Measurements from ENCODE around the gene ZC3H8. TPM values are rescaled to one million over a fixed set of nuclear protein-coding genes. Genes with fewer than 3 reads are reported as not detected.
"Not testable (repeated sequence)": the region's sequence is repeated elsewhere in the genome, so short reads cannot be mapped to it uniquely, and the experiment has no call there.

Gene ZC3H8
- total RNA-seq, 1 donor from 2014 or later: 10.6 TPM

GRCh38 chr2:112268547-112268946 is 13.7 kb upstream of the ZC3H8 start:
- DNase-seq (ENCODE audit: missing footprints): no peak
- ATAC-seq: no peak
- intact Hi-C loops (cut with DNase I): no loop called here

- no peak for ATAC-seq
- intact Hi-C loops (cut with DNase I): no loop called here
- no peak for DNase-seq (ENCODE audit: missing footprints)
Observed at GRCh38 chr2:112262876-112263275, 8.0 kb upstream of the ZC3H8 start.

- DNase-seq (ENCODE audit: missing footprints) (no peak), ATAC-seq (no peak)
- intact Hi-C loops (cut with DNase I): no loop called here
Observed at GRCh38 chr2:112260295-112260625, 5.4 kb upstream of the ZC3H8 start.

- intact Hi-C loops (cut with DNase I): loop anchor here (10.0 kb wide), 2 partner anchors 135 to 325 kb away; partner anchors contain the start of gene CHCHD5
Observed at GRCh38 chr2:112259509-112260294, 4.9 kb upstream of the ZC3H8 start.

GRCh38 chr2:112257575-112257974 is 2.7 kb upstream of the ZC3H8 start:
- ATAC-seq: no peak
- intact Hi-C loops (cut with DNase I): loop anchor here (10.0 kb wide), 2 partner anchors 133 to 327 kb away; partner anchors contain the start of gene CHCHD5
- DNase-seq (ENCODE audit: missing footprints): no peak

More at GRCh38 chr2:112259509-112260294, 4.9 kb upstream of the ZC3H8 start:
- peak; percentile 83 for DNase-seq (ENCODE audit: missing footprints)
- peak; percentile 60 for ATAC-seq

DNA sequence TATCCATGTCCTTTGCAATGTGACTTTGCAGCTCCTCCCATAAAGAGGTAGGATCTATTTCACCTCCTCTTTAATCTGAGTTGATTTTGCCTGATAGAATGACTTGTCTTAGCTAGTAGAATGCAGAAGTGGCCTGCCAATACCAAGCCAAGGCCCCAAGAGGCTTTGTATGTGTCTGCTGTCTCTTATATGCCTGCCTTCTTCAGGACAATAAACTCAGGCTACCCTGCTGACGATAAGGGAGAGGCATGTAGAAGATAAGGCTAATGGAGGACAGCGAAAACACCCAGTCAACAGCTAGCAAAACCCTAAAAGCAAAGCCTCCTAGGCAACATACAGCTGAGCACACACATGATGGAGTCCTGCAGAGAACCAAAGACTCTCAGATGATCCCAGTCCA is 1.8 kb upstream of the ZC3H8 start:
- DNase-seq (ENCODE audit: missing footprints) (no peak), ATAC-seq (no peak)
- intact Hi-C loops (cut with DNase I): loop anchor here (10.0 kb wide), 2 partner anchors 132 to 328 kb away; partner anchors contain the start of gene CHCHD5

DNA sequence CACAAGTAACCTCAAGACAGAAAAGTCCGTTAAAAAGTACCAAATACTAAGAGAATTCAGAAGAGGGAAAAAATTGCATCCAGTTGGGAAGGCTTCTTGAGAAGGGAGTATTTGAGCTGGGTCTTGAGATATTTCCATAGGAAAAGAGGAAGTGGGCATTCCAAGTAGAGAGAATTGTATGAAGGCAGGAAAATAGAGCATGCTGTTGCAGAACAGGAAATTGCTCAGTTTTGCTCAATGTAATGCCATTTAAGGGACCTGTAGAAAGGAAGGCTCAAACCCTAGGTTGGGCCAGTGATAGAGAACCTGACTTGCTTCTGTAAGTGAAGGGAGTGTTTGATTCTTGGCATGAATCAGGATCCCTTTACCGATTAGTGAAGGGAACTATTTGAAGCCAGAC is 1.0 kb upstream of the ZC3H8 start:
- DNase-seq (ENCODE audit: missing footprints) (no peak), ATAC-seq (no peak)
- intact Hi-C loops (cut with DNase I): loop anchor here (2.0 to 10.0 kb wide), 3 partner anchors 19 to 329 kb away; partner anchors contain the start of genes CHCHD5 and ZC3H6

- ATAC-seq (no peak), DNase-seq (ENCODE audit: missing footprints) (no peak)
- intact Hi-C loops (cut with DNase I): loop anchor here (5.0 to 10.0 kb wide), 3 partner anchors 129 to 331 kb away; partner anchors contain the start of genes CHCHD5 and TMEM87B
Observed at GRCh38 chr2:112253261-112253815, 1.5 kb downstream of the ZC3H8 start.

DNA sequence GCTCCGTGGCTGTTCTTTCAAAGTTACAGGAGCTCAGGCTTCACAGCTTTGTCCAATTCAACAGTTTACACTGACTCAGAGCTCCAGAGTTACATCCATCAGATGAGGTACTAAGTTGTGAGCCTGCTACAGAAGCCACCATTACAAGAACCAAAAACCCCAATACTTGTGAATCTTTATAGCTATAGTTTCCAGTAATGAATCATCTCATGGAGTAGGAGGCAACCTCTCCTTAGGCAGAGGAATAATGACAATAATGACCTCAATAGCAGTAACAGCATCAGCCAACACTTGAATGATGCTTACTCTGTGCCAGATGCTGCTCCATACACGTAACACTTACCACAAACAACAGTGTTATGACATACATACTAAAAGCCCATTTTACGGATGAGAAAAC is 3.6 kb downstream of the ZC3H8 start:
- intact Hi-C loops (cut with DNase I): loop anchor here (5.0 to 10.0 kb wide), 3 partner anchors 126 to 334 kb away; partner anchors contain the start of genes CHCHD5 and TMEM87B
- no peak for ATAC-seq
- DNase-seq (ENCODE audit: missing footprints): no peak

DNA sequence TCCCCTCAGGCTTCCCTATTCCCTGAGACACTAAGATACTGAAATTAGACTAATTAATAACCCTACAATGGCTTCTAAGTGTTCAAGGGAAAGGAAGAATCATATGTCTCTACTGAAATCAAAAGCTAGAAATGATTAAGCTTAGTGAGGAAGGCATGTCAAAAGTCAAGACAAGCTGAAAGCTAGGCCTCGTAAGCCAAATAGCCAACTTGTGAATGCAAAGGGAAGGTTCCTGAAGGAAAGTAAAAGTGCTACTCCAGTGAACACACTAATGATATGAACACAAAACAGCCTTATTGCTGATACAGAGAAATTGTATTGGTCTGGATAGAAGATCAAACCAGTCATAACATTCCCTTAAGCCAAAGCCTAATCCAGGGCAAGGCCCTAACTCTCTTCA is 10.0 kb downstream of the ZC3H8 start:
- intact Hi-C loops (cut with DNase I): no loop called here
- DNase-seq (ENCODE audit: missing footprints): no peak
- no peak for ATAC-seq

GRCh38 chr2:112243233-112243632 is 11.6 kb downstream of the ZC3H8 start:
- ATAC-seq: no peak
- no peak for DNase-seq (ENCODE audit: missing footprints)
- intact Hi-C loops (cut with DNase I): no loop called here

GRCh38 chr2:112242384-112242783 is 12.5 kb downstream of the ZC3H8 start:
- DNase-seq (ENCODE audit: missing footprints) (no peak), ATAC-seq (no peak)
- intact Hi-C loops (cut with DNase I): no loop called here

GRCh38 chr2:112239862-112240261 is 15.0 kb downstream of the ZC3H8 start:
- ATAC-seq (no peak), DNase-seq (ENCODE audit: missing footprints) (no peak)
- intact Hi-C loops (cut with DNase I): no loop called here

DNA sequence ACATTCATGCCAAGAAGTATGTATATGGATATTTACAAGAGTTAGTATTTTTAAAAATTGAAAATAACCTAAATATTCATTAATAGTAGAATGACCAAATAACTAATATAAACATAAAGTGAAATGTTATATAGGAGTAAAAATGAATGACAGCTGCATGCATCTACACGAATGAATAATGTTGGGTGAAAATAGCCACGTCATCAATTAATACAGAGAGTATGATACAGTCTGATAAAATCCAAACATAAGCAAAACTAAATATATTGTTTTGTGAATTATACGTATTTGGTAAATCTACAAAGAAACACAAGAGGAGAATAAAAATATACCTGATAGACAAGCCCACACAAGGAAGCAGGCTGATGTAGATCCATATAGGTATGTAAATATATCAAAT is 24.5 kb downstream of the ZC3H8 start:
- DNase-seq (ENCODE audit: missing footprints): no peak
- no peak for ATAC-seq
- intact Hi-C loops (cut with DNase I): no loop called here

DNA sequence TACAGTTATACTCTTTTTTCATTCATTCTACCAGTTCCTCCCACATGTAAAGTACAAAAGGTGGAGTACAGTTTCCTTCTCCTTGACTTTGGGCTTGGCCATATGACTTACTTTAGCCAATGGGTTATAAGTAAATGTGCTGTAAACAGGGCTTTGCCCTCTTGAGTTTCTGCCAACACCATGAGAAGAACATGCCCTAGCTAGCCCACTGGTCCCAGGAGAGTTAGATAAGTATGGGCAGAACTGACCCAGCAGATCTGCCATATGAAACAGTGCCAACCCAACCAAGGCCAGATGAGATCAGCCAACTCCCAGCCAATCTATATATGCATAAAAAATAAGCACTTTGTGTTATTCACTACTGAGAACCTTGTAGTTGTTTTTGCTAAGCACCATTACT is 25.5 kb downstream of the ZC3H8 start:
- DNase-seq (ENCODE audit: missing footprints) (no peak), ATAC-seq (no peak)
- intact Hi-C loops (cut with DNase I): no loop called here

DNA sequence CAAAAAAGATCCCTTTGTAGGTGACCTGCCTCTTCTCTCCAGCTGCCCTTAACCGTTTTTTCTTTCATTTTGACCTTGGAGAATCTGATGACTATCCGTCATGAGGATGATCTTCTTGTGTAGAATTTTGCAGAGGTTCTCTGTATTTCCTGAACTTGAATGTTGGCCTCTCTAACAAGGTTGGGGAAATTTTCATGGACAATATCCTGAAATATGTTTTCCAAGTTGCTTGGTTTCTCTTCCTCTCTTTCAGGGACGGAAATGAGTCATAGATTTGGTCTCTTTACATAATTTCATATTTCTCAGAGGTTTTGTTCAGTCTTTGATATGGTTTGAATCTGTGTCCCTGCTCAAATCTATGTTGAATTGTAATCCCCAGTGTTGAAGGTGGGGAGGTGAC is 34.0 kb downstream of the ZC3H8 start:
- no peak for DNase-seq (ENCODE audit: missing footprints)
- intact Hi-C loops (cut with DNase I): no loop called here
- ATAC-seq: no peak

DNA sequence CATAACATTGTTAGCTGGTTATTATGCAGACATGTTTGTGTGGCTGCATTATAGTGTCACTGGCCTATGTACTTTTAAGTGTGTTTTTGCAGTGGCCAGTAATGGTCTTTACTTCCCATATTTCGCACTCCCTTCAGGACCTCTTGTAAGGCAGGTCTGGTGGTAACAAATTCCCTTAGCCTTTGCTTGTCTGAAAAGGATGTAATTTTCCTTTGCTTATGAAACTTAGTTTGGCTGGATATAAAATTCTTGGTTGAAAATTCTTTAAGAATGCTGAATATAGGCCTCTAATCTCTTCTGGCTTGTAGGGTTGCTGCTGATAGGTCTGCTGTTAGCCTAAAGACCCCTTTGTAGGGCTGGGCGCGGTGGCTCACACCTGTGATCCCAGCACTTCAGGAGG is 34.7 kb downstream of the ZC3H8 start:
- intact Hi-C loops (cut with DNase I): no loop called here
- no peak for ATAC-seq

GRCh38 chr2:112217854-112218253 is 37.0 kb downstream of the ZC3H8 start:
- ATAC-seq (peak; percentile 56), DNase-seq (ENCODE audit: missing footprints) (no peak)
- intact Hi-C loops (cut with DNase I): no loop called here

More for the DNA sequence above, 34.7 kb downstream of the ZC3H8 start:
- DNase-seq (ENCODE audit: missing footprints): no peak

GRCh38 chr2:112216167-112216566 is 38.7 kb downstream of the ZC3H8 start:
- ATAC-seq: no peak
- intact Hi-C loops (cut with DNase I): no loop called here

DNA sequence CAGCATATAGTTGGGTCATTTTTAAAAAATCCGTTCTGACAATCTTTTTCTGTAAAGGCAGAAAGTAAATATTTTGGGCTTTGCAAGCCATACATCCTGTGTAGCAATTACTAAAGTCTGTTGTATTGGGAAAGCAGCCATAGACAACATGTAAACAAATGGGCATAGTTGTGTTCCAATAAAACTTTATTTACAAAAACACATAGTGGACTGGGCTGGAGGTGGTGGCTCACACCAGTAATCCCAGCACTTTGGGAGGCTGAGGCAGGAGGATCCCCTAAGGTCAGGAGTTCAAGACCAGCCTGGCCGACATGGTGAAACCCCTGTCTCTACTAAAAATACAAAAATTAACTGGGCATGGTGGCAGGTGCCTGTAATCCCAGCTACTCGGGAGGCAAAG is 46.9 kb downstream of the ZC3H8 start:
- DNase-seq (ENCODE audit: missing footprints); ATAC-seq; intact Hi-C loops (cut with DNase I): not testable (repeated sequence)

More at GRCh38 chr2:112216167-112216566, 38.7 kb downstream of the ZC3H8 start:
- no peak for DNase-seq (ENCODE audit: missing footprints)
